Upper lobe of left lung (tissue), 6 donors: Measurements from ENCODE around the gene NOP56. TPM values are rescaled to one million over a fixed set of nuclear protein-coding genes. Genes with fewer than 3 reads are reported as not detected.

Source experiments
- ATAC-seq, 2 donors: fragments of 200-7000 bp; cut with Tn5 transposase; one replicate each; pipeline ENCODE4 v1.9.1; 2022; ENCODE audit warnings: mild to moderate bottlenecking in 2 of 2, moderate library complexity in 2 of 2; ENCODE audit not compliant: low FRiP score in 2 of 2
- DNase-seq, 2 donors: peaks; one replicate each; pipeline ENCODE4 v3.0.0-alpha.2; 2019 to 2020
- H3K27ac ChIP-seq, 4 donors: fragments of 200-600 bp; sonication (generic); one replicate each; pipeline ENCODE4 v1.5.1; 2016 to 2019
- H3K27me3 ChIP-seq, 4 donors: fragments of 200-600 bp; sonication (generic); one replicate each; pipeline ENCODE4 v1.5.1; 2017 to 2019
- H3K36me3 ChIP-seq, 4 donors: fragments of 200-600 bp; sonication (generic); one replicate each; pipeline ENCODE4 v1.5.1; 2016 to 2019
- H3K4me1 ChIP-seq, 4 donors: fragments of 200-600 bp; sonication (generic); one replicate each; pipeline ENCODE4 v1.5.1; 2018 to 2019
- H3K4me3 ChIP-seq, 4 donors: fragments of 200-600 bp; sonication (generic); one replicate each; pipeline ENCODE4 v1.5.1; 2017 to 2019; ENCODE audit warnings: mild to moderate bottlenecking in 2 of 4, moderate library complexity in 1 of 4
- H3K9me3 ChIP-seq, 4 donors: fragments of 200-600 bp; sonication (generic); one replicate each; pipeline ENCODE4 v1.5.1; 2018 to 2019
- CTCF ChIP-seq, 6 experiments: fragments of 450-650 bp in 4 of 6; fragments of 200-600 bp in 2 of 6; sonication (generic) in 2 of 6; IDR thresholded peaks; one replicate each; pipeline ENCODE4 v1.5.1; 2016 to 2019; ENCODE audit warnings: antibody characterized with exemption in 6 of 6
- EP300 ChIP-seq, 4 donors: sonication (generic); formaldehyde crosslinking; IDR thresholded peaks; one replicate each; pipeline ENCODE4 v1.5.1; 2017; ENCODE audit warnings: antibody characterized with exemption in 4 of 4, control low read depth in 2 of 4
- POLR2A ChIP-seq, 4 donors: fragments of 450-650 bp; IDR thresholded peaks; one replicate each; pipeline ENCODE4 v1.5.1; 2016 to 2017; ENCODE audit warnings: antibody characterized with exemption in 4 of 4, mild to moderate bottlenecking in 2 of 4
- POLR2AphosphoS5 ChIP-seq, 2 donors: sonication (generic); formaldehyde crosslinking; IDR thresholded peaks; one replicate each; pipeline ENCODE4 v1.5.1; 2017; ENCODE audit warnings: antibody characterized with exemption in 2 of 2
- WGBS, 2 donors: methylation state at CpG; one replicate each; pipeline ENCODE4 v1.1.5; 2017 to 2018; 5-methylcytosine and 5-hydroxymethylcytosine counted together
- small RNA-seq, 4 donors: library from RNA; depleted of rRNA; stranded (forward); fragments of <200 nt; gene quantifications; one replicate each; pipeline ENCODE3, GENCODE V24; 2016
- total RNA-seq, 6 donors: library from RNA; depleted of rRNA in 4 of 6; stranded (reverse); fragments of >200 nt in 4 of 6; gene quantifications; one replicate each; pipeline versions ENCODE4 v1.1.0 to v1.2.1, GENCODE V29; 2016 to 2021
- donor health status: DM: no; HTN: no; CAD: no; lungs with moderate emphysema.
- donor health status: DM: no; HTN: yes; CAD: no; lungs with severe emphysema.

The NOP56 gene
- total RNA-seq, 6 donors from 2014 or later = 64.8 to 162 (median 93.6) TPM

- H3K4me1 ChIP-seq = no peaks in the 10 kb centered on the region
- TF ChIP-seq EP300 (IDR thresholded peaks at IDR 0.05) (no peak), POLR2AphosphoS5 (IDR thresholded peaks at IDR 0.05) (no peak), CTCF (IDR thresholded peaks at IDR 0.05) (no peak), POLR2A (IDR thresholded peaks at IDR 0.05) (no peak)
- no peaks in the 10 kb centered on the region for H3K9me3 ChIP-seq
- DNase-seq (peak in 1 of 2 donors; percentile 33), ATAC-seq (peak; percentile 11 to 28)
- peaks cover 0 to 5% (median 0%) of the 10 kb centered on the region in 4 donors for H3K36me3 ChIP-seq
- WGBS, 2 donors = 76 to 81% methylated on average over 4 to 10 of the region's 12 CpGs
- no peak overlapping the region for H3K4me3 ChIP-seq
- no peaks in the 10 kb centered on the region for H3K27me3 ChIP-seq
- no peak overlapping the region for H3K27ac ChIP-seq
Observed at GRCh38 chr20:2707353-2708072, 55.1 kb downstream of the NOP56 start.

Small RNA genes lying within 50 kb of the gene (small RNA-seq; reads per million reads assigned to genes)
- gene SNORA51 (0 reads per million in 4 donors), gene SNORD110 (0 reads per million in 4 donors), gene SNORD56 (0 reads per million in 4 donors), gene SNORD57 (0 reads per million in 4 donors), gene SNORD86 (0 reads per million in 4 donors)

Other genes starting within 250 kb of the NOP56 start
- 100 to 1,000 TPM in 5 of 6 donors, 10 to 100 TPM in 1; 54.5 to 216 (median 123) TPM for gene SNRPB, start 181.8 kb upstream of the NOP56 start, total RNA-seq
- gene ZNF343, start 143.7 kb upstream of the NOP56 start, total RNA-seq = 10 to 100 TPM in 1 of 6 donors, 1 to 10 TPM in 5; 8.4 to 13.3 (median 8.9) TPM
- under 1 TPM in 4 of 6 donors, not detected in 2; 0.22 to 0.57 (median 0.41) TPM for gene TMC2, start 116.1 kb upstream of the NOP56 start, total RNA-seq
- gene IDH3B, start 11.6 kb downstream of the NOP56 start, total RNA-seq = 100 to 1,000 TPM in 1 of 6 donors, 10 to 100 TPM in 5; 64.7 to 108 (median 75.0) TPM
- 10 to 100 TPM in 5 of 6 donors, 1 to 10 TPM in 1; 7.8 to 23.7 (median 12.9) TPM for gene EBF4, start 40.1 kb downstream of the NOP56 start, total RNA-seq
- gene CPXM1, start 148.0 kb downstream of the NOP56 start, total RNA-seq = 10 to 100 TPM in 1 of 6 donors, 1 to 10 TPM in 1, under 1 TPM in 3, not detected in 1; 0.15 to 13.0 (median 0.55) TPM
- not detected for gene C20orf141, start 162.4 kb downstream of the NOP56 start, total RNA-seq
- not detected for gene TMEM239, start 163.7 kb downstream of the NOP56 start, total RNA-seq
- 100 to 1,000 TPM in 1 of 6 donors, 10 to 100 TPM in 5; 28.7 to 185 (median 49.1) TPM for gene PCED1A, start 188.0 kb downstream of the NOP56 start, total RNA-seq
- gene VPS16, start 188.1 kb downstream of the NOP56 start, total RNA-seq = 10 to 100 TPM; 22.6 to 53.4 (median 38.2) TPM
- 10 to 100 TPM; 22.0 to 60.3 (median 51.1) TPM for gene PTPRA, start 220.8 kb downstream of the NOP56 start, total RNA-seq